H1 (cell line): Measurements from ENCODE around the gene WDR7. TPM values are rescaled to one million over a fixed set of nuclear protein-coding genes. Genes with fewer than 3 reads are reported as not detected.

Source experiments
- CTCF ChIA-PET: fragments of 300-600 bp; sonication (Branson Sonifier 250); formaldehyde crosslinking; loops from one replicate; lab custom pipeline; 2021; ENCODE audit not compliant: partially characterized antibody; lab: Charles Lee
- POLR2A ChIA-PET: fragments of 300-600 bp; sonication (Branson Sonifier 250); formaldehyde crosslinking; loops from one replicate; lab custom pipeline; 2021; ENCODE audit warnings: inconsistent platforms; ENCODE audit not compliant: partially characterized antibody; lab: Charles Lee
- DNase-seq, 2 experiments: peaks; one replicate each; pipeline versions ENCODE4 v3.0.0 to v3.0.0-alpha.2; 2010 to 2022; ENCODE audit warnings: low spot score in 2 of 2, low read depth in 1 of 2, mixed read lengths in 1 of 2
- FAIRE-seq: peaks from 2 replicates; lab custom pipeline; 2011; peaks lifted over from hg19 to GRCh38; lab: Jason Lieb, UNC
- H2AFZ ChIP-seq: 2 replicates; pipeline ENCODE4 v1.8.1; 2012; ENCODE audit warnings: low read length, inconsistent platforms
- H2AK5ac ChIP-seq: 2 replicates; pipeline ENCODE4 v1.6.1; 2013; ENCODE audit warnings: low read depth, low read length
- H2BK120ac ChIP-seq: replicated peaks from 2 replicates; pipeline ENCODE3; 2013; ENCODE audit warnings: low read depth, low read length, inconsistent platforms
- H2BK12ac ChIP-seq: 2 replicates; pipeline ENCODE4 v1.6.1; 2013; ENCODE audit warnings: low read depth, low read length
- H2BK15ac ChIP-seq: 2 replicates; pipeline ENCODE4 v1.6.1; 2013; ENCODE audit warnings: low read length
- H2BK20ac ChIP-seq: 2 replicates; pipeline ENCODE4 v1.6.1; 2013; ENCODE audit warnings: low read length
- H2BK5ac ChIP-seq: 2 replicates; pipeline ENCODE4 v1.6.1; 2013; ENCODE audit warnings: low read depth, low read length
- H3K14ac ChIP-seq: 2 replicates; pipeline ENCODE4 v1.6.1; 2013; ENCODE audit warnings: inconsistent platforms; ENCODE audit not compliant: insufficient read length
- H3K18ac ChIP-seq: 2 replicates; pipeline ENCODE4 v1.6.1; 2013; ENCODE audit warnings: low read length; ENCODE audit errors: extremely low read depth
- H3K23ac ChIP-seq: 2 replicates; pipeline ENCODE4 v1.6.1; 2013; ENCODE audit warnings: inconsistent platforms; ENCODE audit not compliant: insufficient read length
- H3K23me2 ChIP-seq: 2 replicates; pipeline ENCODE4 v1.6.1; 2013; ENCODE audit warnings: low read depth, low read length
- H3K27ac ChIP-seq: 2 replicates; pipeline ENCODE4 v1.6.1; 2011; ENCODE audit warnings: low read depth, low read length, inconsistent platforms
- H3K27me3 ChIP-seq, 4 experiments: replicated peaks in 1 of 4; 1 replicate in 1 of 4; 2 replicates in 3 of 4; pipeline versions ENCODE4 v1.6.1 to v1.8.1; 2011 to 2013; ENCODE audit warnings: low read length in 3 of 4, mild to moderate bottlenecking in 3 of 4, inconsistent platforms in 2 of 4, mixed read lengths in 2 of 4, moderate library complexity in 1 of 4; ENCODE audit not compliant: control insufficient read depth in 3 of 4, insufficient read depth in 3 of 4; ENCODE audit errors: extremely low read depth in 1 of 4
- H3K36me3 ChIP-seq, 4 experiments: 2 replicates each; pipeline versions ENCODE4 v1.6.1 to v1.8.1; 2011 to 2013; ENCODE audit warnings: mild to moderate bottlenecking in 4 of 4, low read length in 3 of 4, moderate library complexity in 2 of 4, control low read depth in 1 of 4, inconsistent platforms in 1 of 4; ENCODE audit not compliant: insufficient read depth in 4 of 4, control insufficient read depth in 2 of 4
- H3K4ac ChIP-seq: replicated peaks from 2 replicates; pipeline ENCODE3; 2013; ENCODE audit warnings: low read length, low read depth, mixed read lengths, inconsistent platforms; ENCODE audit not compliant: insufficient read length
- H3K4me1 ChIP-seq, 4 experiments: replicated peaks in 1 of 4; 1 replicate in 1 of 4; 2 replicates in 3 of 4; pipeline versions ENCODE4 v1.6.1 to v1.8.1; 2011 to 2013; ENCODE audit warnings: low read length in 3 of 4, inconsistent platforms in 2 of 4, mixed read lengths in 1 of 4; ENCODE audit not compliant: insufficient read depth in 4 of 4, control insufficient read depth in 3 of 4
- H3K4me2 ChIP-seq, 2 experiments: 2 replicates each; pipeline versions ENCODE4 v1.6.1 to v1.8.1; 2011 to 2013; ENCODE audit warnings: low read depth in 2 of 2, low read length in 2 of 2, control low read depth in 1 of 2, inconsistent platforms in 1 of 2, mild to moderate bottlenecking in 1 of 2; ENCODE audit not compliant: insufficient read depth in 1 of 2
- H3K4me3 ChIP-seq, 4 experiments: fragments of 200-600, 300-600 bp in 1 of 4; sonication (generic), shearing (Covaris generic), sonication (Bioruptor Twin) in 1 of 4; 2 replicates each; pipeline versions ENCODE4 v1.5.1 to v1.8.1; 2011 to 2016; ENCODE audit warnings: low read length in 4 of 4, low read depth in 3 of 4, control low read depth in 2 of 4, inconsistent platforms in 2 of 4, mild to moderate bottlenecking in 2 of 4, mixed read lengths in 1 of 4, moderate library complexity in 1 of 4; ENCODE audit not compliant: insufficient read depth in 2 of 4; ENCODE audit errors: extremely low read depth in 1 of 4
- H3K56ac ChIP-seq: replicated peaks from 2 replicates; pipeline ENCODE3; 2013; ENCODE audit warnings: low read depth, mild to moderate bottlenecking, mixed read lengths, low read length, inconsistent platforms; ENCODE audit not compliant: insufficient read length
- H3K79me1 ChIP-seq: 2 replicates; pipeline ENCODE4 v1.6.1; 2013; ENCODE audit warnings: low read depth, low read length, control low read depth
- H3K79me2 ChIP-seq, 2 experiments: 2 replicates each; pipeline versions ENCODE4 v1.6.1 to v1.8.1; 2012 to 2013; ENCODE audit warnings: low read length in 2 of 2, mild to moderate bottlenecking in 2 of 2, inconsistent platforms in 1 of 2; ENCODE audit not compliant: insufficient read depth in 2 of 2, control insufficient read depth in 1 of 2
- H3K9ac ChIP-seq, 4 experiments: replicated peaks in 1 of 4; 1 replicate in 1 of 4; 2 replicates in 3 of 4; pipeline versions ENCODE4 v1.6.1 to v1.8.1; 2011 to 2013; ENCODE audit warnings: low read depth in 3 of 4, low read length in 3 of 4, control low read depth in 2 of 4, mild to moderate bottlenecking in 2 of 4, moderate library complexity in 2 of 4, inconsistent platforms in 1 of 4; ENCODE audit errors: extremely low read depth in 1 of 4
- H3K9me3 ChIP-seq, 2 experiments: 2 replicates each; pipeline versions ENCODE4 v1.6.1 to v1.8.1; 2012 to 2013; ENCODE audit warnings: mild to moderate bottlenecking in 2 of 2, moderate library complexity in 2 of 2, control low read depth in 1 of 2, inconsistent platforms in 1 of 2, low read depth in 1 of 2, low read length in 1 of 2, mixed read lengths in 1 of 2; ENCODE audit not compliant: insufficient read depth in 2 of 2
- H4K20me1 ChIP-seq, 2 experiments: replicated peaks in 1 of 2; 2 replicates each; pipeline versions ENCODE3 to v1.8.1; 2011 to 2013; ENCODE audit warnings: inconsistent platforms in 2 of 2, low read length in 2 of 2, mild to moderate bottlenecking in 1 of 2; ENCODE audit not compliant: insufficient read depth in 2 of 2, control insufficient read depth in 1 of 2
- H4K5ac ChIP-seq: 2 replicates; pipeline ENCODE4 v1.6.1; 2013; ENCODE audit warnings: low read length, low read depth, mixed read lengths, inconsistent platforms; ENCODE audit not compliant: insufficient read length
- H4K8ac ChIP-seq: 2 replicates; pipeline ENCODE4 v1.8.0; 2013; ENCODE audit warnings: mild to moderate bottlenecking, moderate library complexity, low read length, inconsistent platforms; ENCODE audit not compliant: insufficient read depth; ENCODE audit errors: extremely low read depth
- H4K91ac ChIP-seq: replicated peaks from 2 replicates; pipeline ENCODE3; 2013; ENCODE audit warnings: low read length, mixed read lengths, inconsistent platforms; ENCODE audit not compliant: insufficient read length
- ATF2 ChIP-seq: IDR thresholded peaks from 2 replicates; pipeline ENCODE4 v1.6.1; 2012; ENCODE audit warnings: low read length, inconsistent platforms
- BCL11A ChIP-seq, 2 experiments: IDR thresholded peaks; one replicate each; pipeline ENCODE4 v1.6.1; 2011; ENCODE audit warnings: low read depth in 2 of 2, low read length in 2 of 2, mild to moderate bottlenecking in 2 of 2
- CHD1 ChIP-seq: IDR thresholded peaks from 2 replicates; pipeline ENCODE4 v1.6.1; 2012; ENCODE audit warnings: low read depth, low read length, improper control_type of control experiment
- CREB1 ChIP-seq: IDR thresholded peaks from 2 replicates; pipeline ENCODE4 v1.6.1; 2012; ENCODE audit warnings: inconsistent platforms
- FOSL1 ChIP-seq: IDR thresholded peaks from 2 replicates; pipeline ENCODE4 v1.6.1; 2011; ENCODE audit warnings: mild to moderate bottlenecking, low read depth, low read length, moderate library complexity; ENCODE audit not compliant: insufficient read depth
- GTF2F1 ChIP-seq: IDR thresholded peaks from 2 replicates; pipeline ENCODE4 v1.6.1; 2012; ENCODE audit warnings: low read depth, low read length, improper control_type of control experiment, borderline replicate concordance
- HDAC2 ChIP-seq, 2 experiments: fragments of 300-600 bp in 1 of 2; sonication (generic) in 1 of 2; IDR thresholded peaks; 2 replicates each; pipeline ENCODE4 v1.6.1; 2011 to 2012; ENCODE audit warnings: low read depth in 2 of 2, low read length in 2 of 2, mild to moderate bottlenecking in 2 of 2, moderate library complexity in 2 of 2, borderline replicate concordance in 1 of 2, inconsistent platforms in 1 of 2
- KDM1A ChIP-seq: fragments of 200-600, 300-600 bp; sonication (generic); IDR thresholded peaks from 2 replicates; pipeline ENCODE4 v1.7.1; 2016; ENCODE audit warnings: mild to moderate bottlenecking, low read length, borderline replicate concordance
- SIX5 ChIP-seq: IDR thresholded peaks from 2 replicates; pipeline ENCODE4 v1.6.1; 2011; ENCODE audit warnings: mild to moderate bottlenecking, low read depth, low read length
- SUZ12 ChIP-seq: fragments of 200-600 bp; sonication (generic); IDR thresholded peaks from 2 replicates; pipeline ENCODE4 v1.6.1; 2012; ENCODE audit warnings: mild to moderate bottlenecking, inconsistent platforms, low read length, moderate library complexity, mixed read lengths
- TBP ChIP-seq: IDR thresholded peaks from 2 replicates; pipeline ENCODE4 v1.6.1; 2011; ENCODE audit warnings: low read depth, low read length, improper control_type of control experiment
- TCF12 ChIP-seq: IDR thresholded peaks from 2 replicates; pipeline ENCODE4 v1.6.1; 2011; ENCODE audit warnings: low read depth, mild to moderate bottlenecking, low read length
- WGBS, 2 experiments: shearing (Covaris generic) in 1 of 2; methylation state at CpG; one replicate each; pipeline versions ENCODE4 v1.1.6 to v1.1.7; 2013 to 2015; ENCODE audit warnings: low lambda C conversion rate in 2 of 2, mixed read lengths in 2 of 2, inconsistent platforms in 1 of 2, low coverage in 1 of 2, missing lambda C conversion rate in 1 of 2; ENCODE audit not compliant: insufficient replicate concordance in 2 of 2, insufficient coverage in 1 of 2, insufficient read length in 1 of 2; ENCODE audit errors: extremely low coverage in 1 of 2, missing lambda C conversion rate in 1 of 2; 5-methylcytosine and 5-hydroxymethylcytosine counted together
- polyA plus RNA-seq, 7 experiments: library from polyadenylated mRNA; depleted of rRNA in 3 of 7; stranded (reverse) in 5 of 7; unstranded in 2 of 7; fragments of >200 nt in 5 of 7; fragments of 200-250 nt in 2 of 7; gene quantifications; 1 replicate in 5 of 7; 2 replicates in 1 of 7; 4 replicates in 1 of 7; pipeline versions ENCODE4 v1.2.1 to v1.2.3, GENCODE V29; 2011 to 2013; ENCODE audit warnings: missing spikeins in 2 of 7, mixed read lengths in 2 of 7
- total RNA-seq: library from RNA; stranded (reverse); fragmentation: NEBNext Ultra II Directional; extraction: Animal tissue kit (Norgen Biotek cat#: 25700); gene quantifications from 2 replicates; pipeline ENCODE4 v1.2.1, GENCODE V29; 2021

Gene WDR7
- total and polyA plus RNA-seq, 2 of the 8 experiments (the other 6 are each of a cell fraction or from before 2014, with no cell fraction given) = 5.5 to 15.2 TPM

- no peak overlapping the region for H3K14ac ChIP-seq
- H4K8ac ChIP-seq = no peak overlapping the region
- H2BK120ac ChIP-seq = no peak overlapping the region
- peaks cover 0 to 39% of the 10 kb centered on the region in 2 experiments; a peak in 2 of 4 replicates for H3K79me2 ChIP-seq
- no peak overlapping the region for H3K56ac ChIP-seq
- no peak overlapping the region for H2AFZ ChIP-seq
- H2AK5ac ChIP-seq = no peak overlapping the region
- 86% methylated on average over 4 of the region's 4 CpGs; no CpG with 5 or more reads in 1 of the 2 experiments for WGBS, 2 experiments
- FAIRE-seq (no peak), DNase-seq (no peak)
- CTCF ChIA-PET = no interaction called here
- H3K36me3 ChIP-seq = no peaks in the 10 kb centered on the region
- no peak overlapping the region for H3K23ac ChIP-seq
- H2BK5ac ChIP-seq = no peak overlapping the region
- no peak overlapping the region for H3K4ac ChIP-seq
- no peaks in the 10 kb centered on the region for H3K27me3 ChIP-seq
- H4K91ac ChIP-seq = no peak overlapping the region
- no peak for TF ChIP-seq TBP
- TF ChIP-seq TCF12 = no peak
- no peak for TF ChIP-seq SIX5
- no peak for TF ChIP-seq FOSL1
- no peak for TF ChIP-seq GTF2F1
- TF ChIP-seq ATF2 = no peak
- TF ChIP-seq HDAC2 (IDR thresholded peaks at IDR 0.05; ENCODE audit: borderline replicate concordance in 1 of 2, low read depth in 2 of 2, low read length in 2 of 2) = no peak
- TF ChIP-seq KDM1A = no peak
- no peak for TF ChIP-seq CHD1
- TF ChIP-seq BCL11A (IDR thresholded peaks at IDR 0.05; ENCODE audit: low read depth in 2 of 2, low read length in 2 of 2) = no peak
- no peak for TF ChIP-seq SUZ12
- no peak for TF ChIP-seq CREB1
- H3K9ac ChIP-seq = no peak overlapping the region
- peaks cover 0 to 2% of the 10 kb centered on the region in 2 experiments for H4K20me1 ChIP-seq
- peaks cover 0 to 2% (median 0%) of the 10 kb centered on the region in 4 experiments; a peak in 1 of 7 replicates for H3K4me1 ChIP-seq
- no peak overlapping the region for H3K18ac ChIP-seq
- no peak overlapping the region for H3K27ac ChIP-seq
- no peak overlapping the region for H4K5ac ChIP-seq
- H3K79me1 ChIP-seq = no peaks in the 10 kb centered on the region; the same call in 1 of the 2 replicates
- no peak overlapping the region for H2BK20ac ChIP-seq
- 0 out of 2 replicates have a peak, but pooled peaks cover 2% of the 10 kb centered on the region for H3K23me2 ChIP-seq
- no peak overlapping the region for H2BK12ac ChIP-seq
- no peak overlapping the region for H3K4me3 ChIP-seq
- no peaks in the 10 kb centered on the region for H3K9me3 ChIP-seq
- POLR2A ChIA-PET = no interaction called here
- no peak overlapping the region for H3K4me2 ChIP-seq
- H2BK15ac ChIP-seq = no peak overlapping the region
Observed at GRCh38 chr18:56659111-56659510, 8.0 kb downstream of the WDR7 start.
